Liver (tissue), 3 donors: ENCODE measurements around the gene ADCY3.

Experiments
- GABPA ChIP-seq, 2 donors: IDR thresholded peaks in 1 of 2; conservative IDR thresholded peaks in 1 of 2; 2 replicates each; pipeline ENCODE4 v1.6.1; 2016; ENCODE audit warnings: antibody characterized with exemption in 2 of 2, mild to moderate bottlenecking in 1 of 2, moderate library complexity in 1 of 2
- HNF4A ChIP-seq, 2 donors: conservative IDR thresholded peaks; 2 replicates each; pipeline ENCODE4 v1.6.1; 2016; ENCODE audit warnings: antibody characterized with exemption in 2 of 2, mild to moderate bottlenecking in 2 of 2
- HNF4G ChIP-seq: IDR thresholded peaks from 2 replicates; pipeline ENCODE4 v1.6.1; 2016; ENCODE audit warnings: antibody characterized with exemption
- RAD21 ChIP-seq, 2 donors: IDR thresholded peaks; 2 replicates each; pipeline ENCODE4 v1.6.1; 2016; ENCODE audit warnings: antibody characterized with exemption in 2 of 2, mild to moderate bottlenecking in 2 of 2
- RXRA ChIP-seq, 2 donors: IDR thresholded peaks; 2 replicates each; pipeline ENCODE4 v1.6.1; 2017 to 2018; ENCODE audit warnings: antibody characterized with exemption in 2 of 2, mild to moderate bottlenecking in 1 of 2
- SP1 ChIP-seq: IDR thresholded peaks from 2 replicates; pipeline ENCODE4 v1.6.1; 2018; ENCODE audit warnings: antibody characterized with exemption, mild to moderate bottlenecking
- YY1 ChIP-seq: IDR thresholded peaks from 2 replicates; pipeline ENCODE4 v1.6.1; 2016; ENCODE audit warnings: antibody characterized with exemption, mild to moderate bottlenecking
- TF ChIP-seq, protein P1 (sequence below): IDR thresholded peaks from 2 replicates; pipeline ENCODE4 v1.6.1; 2016; ENCODE audit warnings: antibody characterized with exemption, mild to moderate bottlenecking
- TF ChIP-seq, protein P2 (sequence below): IDR thresholded peaks from 2 replicates; pipeline ENCODE4 v1.6.1; 2016; ENCODE audit warnings: antibody characterized with exemption
- TF ChIP-seq, protein P3 (sequence below): fragments of 150-350 bp; IDR thresholded peaks from 2 replicates; pipeline ENCODE4 v1.5.1; 2017; ENCODE audit warnings: improper control_type of control experiment, low read depth, low read length; ENCODE audit not compliant: missing input control
- donor health status: healthy.
- donor health status: healthy.

DNA sequence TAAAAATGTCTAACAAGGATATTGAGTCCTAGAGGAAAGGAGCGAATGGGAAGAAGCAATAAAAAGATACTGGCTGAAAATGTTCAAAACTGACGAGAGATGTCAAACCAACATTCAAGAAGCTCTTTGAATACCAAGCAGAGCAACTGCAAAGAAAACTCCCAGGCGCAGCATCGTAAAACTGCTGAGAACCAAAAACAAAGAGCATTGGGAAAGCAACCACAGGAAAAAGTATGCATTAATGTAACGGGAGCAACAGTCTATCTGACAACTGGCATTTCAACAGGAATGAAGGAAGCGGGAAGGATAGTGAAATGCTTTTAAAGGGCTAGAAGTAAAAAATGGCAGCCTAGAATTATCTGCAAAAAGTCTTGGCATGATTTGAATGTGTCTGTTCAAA is 53.1 kb downstream of the ADCY3 start:
- TF ChIP-seq, protein P1, sequence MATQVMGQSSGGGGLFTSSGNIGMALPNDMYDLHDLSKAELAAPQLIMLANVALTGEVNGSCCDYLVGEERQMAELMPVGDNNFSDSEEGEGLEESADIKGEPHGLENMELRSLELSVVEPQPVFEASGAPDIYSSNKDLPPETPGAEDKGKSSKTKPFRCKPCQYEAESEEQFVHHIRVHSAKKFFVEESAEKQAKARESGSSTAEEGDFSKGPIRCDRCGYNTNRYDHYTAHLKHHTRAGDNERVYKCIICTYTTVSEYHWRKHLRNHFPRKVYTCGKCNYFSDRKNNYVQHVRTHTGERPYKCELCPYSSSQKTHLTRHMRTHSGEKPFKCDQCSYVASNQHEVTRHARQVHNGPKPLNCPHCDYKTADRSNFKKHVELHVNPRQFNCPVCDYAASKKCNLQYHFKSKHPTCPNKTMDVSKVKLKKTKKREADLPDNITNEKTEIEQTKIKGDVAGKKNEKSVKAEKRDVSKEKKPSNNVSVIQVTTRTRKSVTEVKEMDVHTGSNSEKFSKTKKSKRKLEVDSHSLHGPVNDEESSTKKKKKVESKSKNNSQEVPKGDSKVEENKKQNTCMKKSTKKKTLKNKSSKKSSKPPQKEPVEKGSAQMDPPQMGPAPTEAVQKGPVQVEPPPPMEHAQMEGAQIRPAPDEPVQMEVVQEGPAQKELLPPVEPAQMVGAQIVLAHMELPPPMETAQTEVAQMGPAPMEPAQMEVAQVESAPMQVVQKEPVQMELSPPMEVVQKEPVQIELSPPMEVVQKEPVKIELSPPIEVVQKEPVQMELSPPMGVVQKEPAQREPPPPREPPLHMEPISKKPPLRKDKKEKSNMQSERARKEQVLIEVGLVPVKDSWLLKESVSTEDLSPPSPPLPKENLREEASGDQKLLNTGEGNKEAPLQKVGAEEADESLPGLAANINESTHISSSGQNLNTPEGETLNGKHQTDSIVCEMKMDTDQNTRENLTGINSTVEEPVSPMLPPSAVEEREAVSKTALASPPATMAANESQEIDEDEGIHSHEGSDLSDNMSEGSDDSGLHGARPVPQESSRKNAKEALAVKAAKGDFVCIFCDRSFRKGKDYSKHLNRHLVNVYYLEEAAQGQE, result no peak
- TF ChIP-seq, protein P2, sequence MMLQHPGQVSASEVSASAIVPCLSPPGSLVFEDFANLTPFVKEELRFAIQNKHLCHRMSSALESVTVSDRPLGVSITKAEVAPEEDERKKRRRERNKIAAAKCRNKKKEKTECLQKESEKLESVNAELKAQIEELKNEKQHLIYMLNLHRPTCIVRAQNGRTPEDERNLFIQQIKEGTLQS, result no peak
- TF ChIP-seq, protein P3, sequence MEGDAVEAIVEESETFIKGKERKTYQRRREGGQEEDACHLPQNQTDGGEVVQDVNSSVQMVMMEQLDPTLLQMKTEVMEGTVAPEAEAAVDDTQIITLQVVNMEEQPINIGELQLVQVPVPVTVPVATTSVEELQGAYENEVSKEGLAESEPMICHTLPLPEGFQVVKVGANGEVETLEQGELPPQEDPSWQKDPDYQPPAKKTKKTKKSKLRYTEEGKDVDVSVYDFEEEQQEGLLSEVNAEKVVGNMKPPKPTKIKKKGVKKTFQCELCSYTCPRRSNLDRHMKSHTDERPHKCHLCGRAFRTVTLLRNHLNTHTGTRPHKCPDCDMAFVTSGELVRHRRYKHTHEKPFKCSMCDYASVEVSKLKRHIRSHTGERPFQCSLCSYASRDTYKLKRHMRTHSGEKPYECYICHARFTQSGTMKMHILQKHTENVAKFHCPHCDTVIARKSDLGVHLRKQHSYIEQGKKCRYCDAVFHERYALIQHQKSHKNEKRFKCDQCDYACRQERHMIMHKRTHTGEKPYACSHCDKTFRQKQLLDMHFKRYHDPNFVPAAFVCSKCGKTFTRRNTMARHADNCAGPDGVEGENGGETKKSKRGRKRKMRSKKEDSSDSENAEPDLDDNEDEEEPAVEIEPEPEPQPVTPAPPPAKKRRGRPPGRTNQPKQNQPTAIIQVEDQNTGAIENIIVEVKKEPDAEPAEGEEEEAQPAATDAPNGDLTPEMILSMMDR, result no peak
- no peak for TF ChIP-seq GABPA (IDR thresholded peaks at IDR 0.05 in 1 of 2, conservative IDR thresholded peaks at IDR 0.05 in 1 of 2)
- TF ChIP-seq HNF4G, result no peak
- TF ChIP-seq SP1, result no peak
- TF ChIP-seq RXRA (IDR thresholded peaks at IDR 0.05), result no peak
- TF ChIP-seq YY1, result no peak
- TF ChIP-seq RAD21 (IDR thresholded peaks at IDR 0.05), result no peak
- TF ChIP-seq HNF4A (conservative IDR thresholded peaks at IDR 0.05), result no peak
